HUDEP-2 (cell line): ENCODE data around the gene HOXC10.

Experiments used
- DNase-seq, 76 experiments: peaks; one replicate each; lab custom pipeline; 2025; ENCODE audit not compliant: unreplicated experiment in 76 of 76; lab: John Stamatoyannopoulos, UW

HOXC10 gene

GRCh38 chr12:54036620-54037359 is 51.8 kb downstream of the HOXC10 start:
- DNase-seq = no peak

GRCh38 chr12:54037360-54038283 is 52.7 kb downstream of the HOXC10 start:
- no peak for DNase-seq

- DNase-seq = no peak
Measured at GRCh38 chr12:54038284-54038870, 53.4 kb downstream of the HOXC10 start.

- DNase-seq = no peak
Measured at GRCh38 chr12:54038871-54039414, 54.0 kb downstream of the HOXC10 start.

GRCh38 chr12:54039417-54040147 is 54.6 kb downstream of the HOXC10 start:
- no peak for DNase-seq
